Naive thymus-derived CD4-positive, alpha-beta T cell (primary cell): Measurements from ENCODE around the gene FILIP1L. TPM values are rescaled to one million over a fixed set of nuclear protein-coding genes. Genes with fewer than 3 reads are reported as not detected.
A peak's percentile ranks its signal among the peaks of the same experiment; 100 is the strongest.

Experiments used
- ATAC-seq: fragments of 150-1000 bp; cut with Tn5 transposase; 2 replicates; pipeline ENCODE4 v1.10.0; 2021; ENCODE audit warnings: mild to moderate bottlenecking, moderate library complexity
- CTCF ChIA-PET: fragments of 350-600 bp; sonication (Branson Sonifier 250); formaldehyde crosslinking; loops from one replicate; lab custom pipeline; 2021; ENCODE audit warnings: antibody characterized with exemption; lab: Charles Lee
- POLR2A ChIA-PET: fragments of 350-600 bp; sonication (Branson Sonifier 250); formaldehyde crosslinking; loops from one replicate; lab custom pipeline; 2021; ENCODE audit warnings: antibody characterized with exemption, inconsistent platforms; lab: Charles Lee
- DNase-seq, 9 donors: peaks; one replicate each; pipeline versions ENCODE4 v3.0.0 to v3.0.0-alpha.2; 2020 to 2022; ENCODE audit warnings: mixed read lengths in 1 of 9
- H3K27ac ChIP-seq: one replicate; pipeline ENCODE4 v1.7.0; 2013; ENCODE audit warnings: mild to moderate bottlenecking, low read depth, low read length, moderate library complexity
- H3K27me3 ChIP-seq, 2 donors: one replicate each; pipeline ENCODE4 v1.7.0; 2013; ENCODE audit warnings: low read length in 2 of 2, mild to moderate bottlenecking in 2 of 2, moderate library complexity in 2 of 2; ENCODE audit not compliant: control insufficient read depth in 2 of 2, insufficient read depth in 2 of 2
- H3K36me3 ChIP-seq, 3 experiments: 1 replicate in 2 of 3; 2 replicates in 1 of 3; pipeline ENCODE4 v1.7.0; 2013; ENCODE audit warnings: low read length in 3 of 3, mild to moderate bottlenecking in 3 of 3, moderate library complexity in 1 of 3; ENCODE audit not compliant: insufficient read depth in 3 of 3, control insufficient read depth in 2 of 3
- H3K4me1 ChIP-seq, 2 donors: one replicate each; pipeline ENCODE4 v1.7.0; 2013; ENCODE audit warnings: low read length in 2 of 2, mild to moderate bottlenecking in 2 of 2, moderate library complexity in 1 of 2; ENCODE audit not compliant: control insufficient read depth in 2 of 2, insufficient read depth in 2 of 2
- H3K4me3 ChIP-seq: 2 replicates; pipeline ENCODE4 v1.7.0; 2013; ENCODE audit warnings: mild to moderate bottlenecking, low read length
- H3K9me3 ChIP-seq, 3 experiments: 1 replicate in 2 of 3; 2 replicates in 1 of 3; pipeline ENCODE4 v1.7.0; 2013; ENCODE audit warnings: low read length in 3 of 3; ENCODE audit not compliant: control insufficient read depth in 2 of 3
- H3K27ac Mint-ChIP-seq, 9 donors: one replicate each; pipeline ENCODE4 v1.8.0; 2020 to 2022; ENCODE audit warnings: mixed read lengths in 9 of 9, mild to moderate bottlenecking in 8 of 9, moderate library complexity in 5 of 9, inconsistent platforms in 2 of 9
- H3K27me3 Mint-ChIP-seq, 5 donors: one replicate each; pipeline ENCODE4 v1.8.0; 2021 to 2022; ENCODE audit warnings: mixed read lengths in 5 of 5, mild to moderate bottlenecking in 1 of 5
- H3K36me3 Mint-ChIP-seq, 5 donors: one replicate each; pipeline ENCODE4 v1.8.0; 2020 to 2022; ENCODE audit warnings: mixed read lengths in 5 of 5, mild to moderate bottlenecking in 3 of 5, inconsistent platforms in 1 of 5
- H3K4me1 Mint-ChIP-seq, 7 donors: one replicate each; pipeline ENCODE4 v1.8.0; 2020 to 2022; ENCODE audit warnings: mixed read lengths in 7 of 7, mild to moderate bottlenecking in 3 of 7, inconsistent platforms in 1 of 7
- H3K4me3 Mint-ChIP-seq, 10 donors: one replicate each; pipeline ENCODE4 v1.8.0; 2020 to 2022; ENCODE audit warnings: mild to moderate bottlenecking in 10 of 10, mixed read lengths in 10 of 10, moderate library complexity in 6 of 10, inconsistent platforms in 2 of 10
- H3K9me3 Mint-ChIP-seq, 11 donors: one replicate each; pipeline ENCODE4 v1.8.0; 2020 to 2022; ENCODE audit warnings: mixed read lengths in 11 of 11, mild to moderate bottlenecking in 4 of 11, inconsistent platforms in 1 of 11, moderate library complexity in 1 of 11
- intact Hi-C, 2 donors: fragments of 100-400 bp; cut with micrococcal nuclease; formaldehyde crosslinking; loops; one replicate each; pipeline ENCODE4 v1.15.1; 2023
- polyA plus RNA-seq, 2 donors: library from polyadenylated mRNA; unstranded; fragments of 300-500 nt; fragmentation: Illumina TruSeq; gene quantifications; one replicate each; pipeline ENCODE4 v1.2.3, GENCODE V29; 2021
- total RNA-seq, 6 experiments: library from RNA in 5 of 6; stranded (reverse) in 5 of 6; gene quantifications; 1 replicate in 5 of 6; 2 replicates in 1 of 6; pipeline ENCODE4 v1.2.3 and lab custom pipeline; 2021 to 2026

The FILIP1L gene
- total and polyA plus RNA-seq, 7 experiments from 2014 or later = 0.13 to 6.7 (median 0.39) TPM; not detected in 2

DNA sequence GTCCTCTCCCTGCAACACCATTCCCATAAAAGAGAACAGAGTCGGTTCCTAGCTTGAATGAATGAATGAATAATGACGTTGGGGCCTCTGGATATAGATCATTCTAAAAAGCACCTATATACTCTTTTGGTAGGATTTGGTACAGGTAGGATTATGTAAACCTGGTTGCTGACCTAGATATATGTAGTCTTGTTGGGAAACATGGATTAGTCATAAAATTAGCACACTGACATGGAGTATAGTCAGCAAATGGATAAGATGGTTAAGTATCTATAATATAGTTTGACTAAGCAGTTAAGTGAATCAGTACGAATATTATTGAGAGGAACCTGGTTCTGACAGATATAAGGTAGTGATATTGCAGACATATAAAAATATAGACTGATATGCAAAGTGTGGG, 142.5 kb downstream of the FILIP1L start:
- Histone ChIP-seq H3K27me3 (no peaks in the 10 kb centered on the region), H3K4me1 (no peaks in the 10 kb centered on the region), H3K9me3 (no peaks in the 10 kb centered on the region), H3K36me3 (no peaks in the 10 kb centered on the region), H3K4me3 (no peak overlapping the region), H3K27ac (no peak overlapping the region)
- Mint-ChIP-seq H3K4me3 (no peak overlapping the region), H3K36me3 (peaks cover 5 to 35% (median 11%) of the 10 kb centered on the region in 5 donors), H3K27ac (no peak overlapping the region), H3K9me3 (peaks cover 0 to 5% (median 0%) of the 10 kb centered on the region in 11 donors), H3K27me3 (no peaks in the 10 kb centered on the region), H3K4me1 (peaks cover 11 to 25% (median 20%) of the 10 kb centered on the region in 7 donors)
- intact Hi-C loops = no loop called here
- no peak for DNase-seq
- CTCF ChIA-PET = no interaction called here
- no peak for ATAC-seq
- POLR2A ChIA-PET = no interaction called here

DNA sequence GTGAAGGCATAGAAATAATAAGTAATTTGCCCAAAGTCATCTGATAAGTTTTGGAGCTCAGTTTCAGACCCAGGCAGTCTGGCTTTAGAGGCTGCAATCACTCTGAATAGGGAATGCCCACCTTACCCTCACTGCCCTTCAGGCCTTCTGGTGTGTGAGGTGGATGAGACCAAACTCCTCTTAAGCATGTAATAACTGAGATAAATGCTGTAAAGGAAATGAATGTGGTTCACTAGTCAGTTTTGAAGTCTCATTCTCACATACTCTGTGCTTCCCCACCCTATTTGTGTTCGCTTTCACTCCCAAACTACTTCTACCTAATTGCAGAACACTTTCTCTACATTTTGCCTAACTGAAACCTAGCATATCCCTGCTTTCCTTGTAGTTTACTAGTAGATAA, 144.1 kb downstream of the FILIP1L start:
- no peak overlapping the region for H3K27ac ChIP-seq
- CTCF ChIA-PET = no interaction called here
- no peaks in the 10 kb centered on the region for H3K4me1 ChIP-seq
- ATAC-seq = no peak
- no peaks in the 10 kb centered on the region for H3K27me3 Mint-ChIP-seq
- H3K4me3 Mint-ChIP-seq = peak overlapping the region in 1 of 10 donors; percentile 27
- H3K27ac Mint-ChIP-seq = peak overlapping the region in 1 of 9 donors; percentile 48
- peaks cover 11 to 25% (median 20%) of the 10 kb centered on the region in 7 donors for H3K4me1 Mint-ChIP-seq
- DNase-seq = no peak
- H3K27me3 ChIP-seq = no peaks in the 10 kb centered on the region
- no peaks in the 10 kb centered on the region for H3K36me3 ChIP-seq
- H3K9me3 Mint-ChIP-seq = peaks cover 0 to 4% (median 0%) of the 10 kb centered on the region in 11 donors
- POLR2A ChIA-PET = no interaction called here
- intact Hi-C loops = no loop called here
- no peaks in the 10 kb centered on the region for H3K9me3 ChIP-seq
- H3K4me3 ChIP-seq = no peak overlapping the region
- H3K36me3 Mint-ChIP-seq = peaks cover 4 to 33% (median 8%) of the 10 kb centered on the region in 5 donors

DNA sequence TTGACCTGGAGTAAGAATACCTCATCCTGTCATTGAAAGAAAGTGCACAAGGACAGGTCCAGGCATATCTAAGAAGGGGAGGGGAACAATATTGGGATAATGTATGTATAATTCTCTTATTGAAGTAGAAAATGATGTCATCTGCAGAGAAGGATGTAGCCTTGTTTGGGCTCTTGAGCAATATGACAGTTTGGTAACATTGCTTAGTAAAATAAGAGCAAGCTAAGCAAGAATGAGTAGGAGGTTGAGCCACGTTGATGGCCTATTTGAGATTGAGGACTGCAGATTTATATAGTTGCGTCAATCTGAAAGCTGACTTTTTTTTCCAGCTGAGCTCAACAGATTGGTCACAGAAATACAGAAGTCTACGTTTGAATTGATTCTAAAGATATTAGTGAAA, 145.2 kb downstream of the FILIP1L start:
- ATAC-seq (no peak), DNase-seq (no peak)
- Mint-ChIP-seq H3K27me3 (no peaks in the 10 kb centered on the region), H3K4me3 (no peak overlapping the region), H3K4me1 (peaks cover 11 to 25% (median 20%) of the 10 kb centered on the region in 7 donors), H3K27ac (no peak overlapping the region), H3K9me3 (peaks cover 0 to 4% (median 0%) of the 10 kb centered on the region in 11 donors), H3K36me3 (peaks cover 0 to 28% (median 8%) of the 10 kb centered on the region in 5 donors)
- Histone ChIP-seq H3K36me3 (no peaks in the 10 kb centered on the region), H3K4me1 (no peaks in the 10 kb centered on the region), H3K27ac (no peak overlapping the region), H3K4me3 (no peak overlapping the region), H3K27me3 (no peaks in the 10 kb centered on the region), H3K9me3 (no peaks in the 10 kb centered on the region)
- POLR2A ChIA-PET = no interaction called here
- intact Hi-C loops = no loop called here
- CTCF ChIA-PET = no interaction called here

DNA sequence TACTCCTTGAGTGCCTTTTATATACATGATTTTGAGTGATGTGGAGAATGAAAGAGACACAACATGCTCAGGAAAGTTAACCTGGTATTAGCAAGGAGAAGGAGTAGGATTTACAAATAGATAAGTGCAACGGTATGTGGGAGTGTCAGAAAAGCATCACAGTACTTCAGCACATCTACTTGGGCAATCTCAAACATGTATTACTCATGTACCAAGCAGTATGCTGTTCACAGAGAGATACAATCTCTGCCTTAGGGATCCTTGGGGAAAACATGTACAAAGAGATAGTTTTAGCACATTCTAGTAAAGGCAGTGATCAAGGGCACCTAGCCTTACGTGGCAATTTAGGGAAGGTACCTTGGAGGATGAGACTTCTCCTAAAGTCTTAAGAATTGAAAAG, 146.5 kb downstream of the FILIP1L start:
- Mint-ChIP-seq H3K27ac (no peak overlapping the region), H3K4me3 (no peak overlapping the region), H3K36me3 (peaks cover 0 to 28% (median 8%) of the 10 kb centered on the region in 5 donors), H3K4me1 (peaks cover 10 to 25% (median 20%) of the 10 kb centered on the region in 7 donors), H3K27me3 (no peaks in the 10 kb centered on the region), H3K9me3 (peaks cover 0 to 4% (median 0%) of the 10 kb centered on the region in 11 donors)
- H3K9me3 ChIP-seq = no peaks in the 10 kb centered on the region
- ATAC-seq = no peak
- POLR2A ChIA-PET = no interaction called here
- CTCF ChIA-PET = no interaction called here
- no peak for DNase-seq
- no peaks in the 10 kb centered on the region for H3K27me3 ChIP-seq
- intact Hi-C loops = no loop called here
- H3K4me3 ChIP-seq = no peak overlapping the region
- no peaks in the 10 kb centered on the region for H3K36me3 ChIP-seq
- no peaks in the 10 kb centered on the region for H3K4me1 ChIP-seq
- H3K27ac ChIP-seq = no peak overlapping the region

DNA sequence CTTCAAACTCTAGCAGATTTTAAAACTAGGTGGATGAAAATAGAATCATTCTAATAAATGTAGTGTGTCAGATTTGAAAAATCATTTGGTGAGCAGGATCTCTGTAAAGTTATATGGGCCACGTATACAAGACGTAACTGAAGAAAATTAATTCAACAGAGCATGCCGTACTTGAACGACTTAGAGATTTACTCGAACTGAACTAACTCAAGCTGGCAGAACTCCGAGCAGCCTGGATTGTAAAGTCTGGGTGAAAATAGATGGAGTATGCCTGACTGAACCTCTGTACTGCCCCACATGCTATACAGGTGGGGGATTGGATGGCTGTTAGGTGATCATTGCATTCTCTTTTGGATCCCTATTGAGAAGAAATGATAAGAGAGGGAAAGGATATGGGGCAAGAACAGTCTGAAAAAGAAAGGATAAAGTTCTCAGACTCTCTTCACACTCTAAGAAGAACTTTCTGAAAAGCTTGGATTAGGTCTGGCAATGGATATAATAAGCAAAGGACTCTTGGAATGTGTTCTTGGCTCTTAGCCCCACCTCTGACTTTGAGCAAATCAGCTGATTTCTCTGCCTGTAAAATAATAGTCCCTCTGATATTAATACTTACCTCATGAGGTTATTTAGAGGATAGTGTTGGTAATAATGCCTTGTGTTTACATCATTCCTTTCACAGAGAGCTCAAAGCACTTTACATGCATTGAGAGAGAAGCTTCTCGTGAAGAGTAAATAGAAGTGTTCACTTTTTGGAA, 147.5 kb downstream of the FILIP1L start:
- DNase-seq = no peak
- Mint-ChIP-seq H3K36me3 (peaks cover 2 to 27% (median 13%) of the 10 kb centered on the region in 5 donors), H3K4me1 (peaks cover 10 to 25% (median 20%) of the 10 kb centered on the region in 7 donors), H3K27me3 (no peaks in the 10 kb centered on the region), H3K9me3 (peaks cover 0 to 4% (median 0%) of the 10 kb centered on the region in 11 donors), H3K27ac (no peak overlapping the region), H3K4me3 (no peak overlapping the region)
- POLR2A ChIA-PET = no interaction called here
- intact Hi-C loops = no loop called here
- no peaks in the 10 kb centered on the region for H3K36me3 ChIP-seq
- H3K9me3 ChIP-seq = no peaks in the 10 kb centered on the region
- H3K4me3 ChIP-seq = no peak overlapping the region
- no peak overlapping the region for H3K27ac ChIP-seq
- CTCF ChIA-PET = no interaction called here
- no peak for ATAC-seq
- H3K27me3 ChIP-seq = no peaks in the 10 kb centered on the region
- no peaks in the 10 kb centered on the region for H3K4me1 ChIP-seq

DNA sequence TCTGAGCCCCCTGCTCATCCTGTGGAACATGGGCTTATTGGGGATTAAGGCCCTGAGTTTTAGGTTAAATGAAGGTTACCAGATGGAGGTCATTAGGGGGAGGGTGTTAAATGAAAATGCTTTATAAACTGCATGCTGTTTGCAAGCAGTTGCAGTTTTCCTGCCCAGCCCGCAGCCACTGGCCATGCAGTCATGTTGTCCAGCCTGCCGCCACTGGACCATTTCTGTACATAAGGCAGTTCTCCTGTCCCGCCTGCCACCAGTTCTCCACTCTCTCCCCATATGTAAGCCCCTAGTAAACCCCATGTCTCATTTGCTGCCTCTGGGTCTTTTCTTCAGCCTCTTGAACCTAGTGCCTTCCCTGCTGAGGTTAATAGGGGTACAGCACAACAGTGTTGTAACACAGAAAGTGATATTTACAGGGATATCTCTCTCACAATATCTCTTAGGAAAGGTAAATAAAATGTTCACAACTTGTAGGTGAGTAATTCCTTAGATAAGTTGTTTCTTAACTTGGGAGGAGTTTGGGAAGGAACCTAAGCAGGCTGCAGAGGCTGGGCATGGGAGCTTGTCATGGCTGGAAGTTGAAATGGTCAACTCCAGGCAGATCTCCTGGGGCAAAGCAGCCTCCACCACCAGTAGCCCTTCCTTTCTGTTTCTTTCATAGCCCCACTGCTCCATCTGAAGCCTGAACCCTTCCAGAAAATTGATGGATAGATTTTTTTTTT, 148.5 kb downstream of the FILIP1L start:
- no peak for ATAC-seq
- Histone ChIP-seq H3K36me3 (no peaks in the 10 kb centered on the region), H3K4me3 (no peak overlapping the region), H3K27me3 (no peaks in the 10 kb centered on the region), H3K4me1 (no peaks in the 10 kb centered on the region), H3K9me3 (no peaks in the 10 kb centered on the region), H3K27ac (no peak overlapping the region)
- CTCF ChIA-PET = no interaction called here
- POLR2A ChIA-PET = no interaction called here
- Mint-ChIP-seq H3K36me3 (peaks cover 4 to 28% (median 15%) of the 10 kb centered on the region in 5 donors), H3K27me3 (no peaks in the 10 kb centered on the region), H3K4me3 (no peak overlapping the region), H3K9me3 (peaks cover 0 to 4% (median 0%) of the 10 kb centered on the region in 11 donors), H3K27ac (no peak overlapping the region), H3K4me1 (peaks cover 10 to 25% (median 20%) of the 10 kb centered on the region in 7 donors)
- no peak for DNase-seq
- intact Hi-C loops = no loop called here
